HEK293 (cell line): ENCODE measurements around the gene PAX6.

ENCODE experiments used
- CTCF ChIA-PET: fragments of 350-600 bp; formaldehyde crosslinking; extraction: SDS; loops from one replicate; lab custom pipeline; 2021; ENCODE audit warnings: antibody characterized with exemption; lab: Yijun Ruan, JAX
- POLR2A ChIA-PET: fragments of 300-600 bp; formaldehyde crosslinking; extraction: SDS; loops from one replicate; lab custom pipeline; 2020; ENCODE audit warnings: antibody characterized with exemption, inconsistent platforms; lab: Yijun Ruan, JAX
- H3K27ac ChIP-seq: fragments of 200-500 bp; sonication (Bioruptor generic); 2 replicates; pipeline ENCODE4 v1.5.1; 2014; ENCODE audit warnings: low read depth, low read length, control low read depth, inconsistent platforms; ENCODE audit errors: extremely low read depth
- H3K36me3 ChIP-seq, 2 experiments: fragments of 200-500 bp in 1 of 2; sonication (Bioruptor generic) in 1 of 2; 1 replicate in 1 of 2; 2 replicates in 1 of 2; pipeline ENCODE4 v1.5.1; 2014 to 2017; ENCODE audit warnings: inconsistent platforms in 2 of 2, low read length in 2 of 2; ENCODE audit not compliant: control insufficient read depth in 2 of 2, insufficient read depth in 1 of 2
- H3K4me1 ChIP-seq: fragments of 200-500 bp; sonication (Bioruptor generic); 2 replicates; pipeline ENCODE4 v1.5.1; 2014; ENCODE audit warnings: mild to moderate bottlenecking, low read length, inconsistent platforms; ENCODE audit not compliant: control insufficient read depth, insufficient read depth
- H3K4me3 ChIP-seq: 2 replicates; pipeline ENCODE4 v1.5.1; 2011; ENCODE audit warnings: low read depth, mild to moderate bottlenecking, control low read depth, low read length, moderate library complexity
- H3K9me3 ChIP-seq: fragments of 200-500 bp; sonication (Bioruptor generic); 2 replicates; pipeline ENCODE4 v1.5.1; 2014; ENCODE audit warnings: low read depth, low read length, inconsistent platforms; ENCODE audit not compliant: control insufficient read depth, insufficient read depth
- BCL11B ChIP-seq: fragments of 450-650 bp; formaldehyde crosslinking; IDR thresholded peaks from 2 replicates; pipeline ENCODE4 v1.5.1; 2016; ENCODE audit warnings: low read depth, missing biosample characterization, missing genetic modification characterization
- SALL2 ChIP-seq: fragments of 450-650 bp; formaldehyde crosslinking; IDR thresholded peaks from 2 replicates; pipeline ENCODE4 v1.5.0; 2017; ENCODE audit warnings: missing biosample characterization, mild to moderate bottlenecking, missing genetic modification characterization, borderline replicate concordance
- SCRT2 ChIP-seq: fragments of 450-650 bp; formaldehyde crosslinking; IDR thresholded peaks from 2 replicates; pipeline ENCODE4 v1.5.1; 2016; ENCODE audit warnings: missing biosample characterization, missing genetic modification characterization
- TCF7L2 ChIP-seq: IDR thresholded peaks from 2 replicates; pipeline ENCODE4 v1.6.1; 2011; ENCODE audit warnings: low read depth, mild to moderate bottlenecking, inconsistent platforms, low read length, moderate library complexity, borderline replicate concordance
- ZBTB44 ChIP-seq: fragments of 450-650 bp; IDR thresholded peaks from 2 replicates; pipeline ENCODE4 v1.5.1; 2018; ENCODE audit warnings: missing biosample characterization, mild to moderate bottlenecking, missing genetic modification characterization
- ZFHX2 ChIP-seq: fragments of 450-650 bp; formaldehyde crosslinking; conservative IDR thresholded peaks from 2 replicates; pipeline ENCODE4 v1.5.1; 2016; ENCODE audit warnings: missing biosample characterization, missing genetic modification characterization
- ZNF155 ChIP-seq: fragments of 450-650 bp; formaldehyde crosslinking; IDR thresholded peaks from 2 replicates; pipeline ENCODE4 v1.5.1; 2016; ENCODE audit warnings: missing biosample characterization, missing genetic modification characterization
- ZNF157 ChIP-seq: fragments of 450-650 bp; formaldehyde crosslinking; IDR thresholded peaks from 2 replicates; pipeline ENCODE4 v1.5.1; 2016; ENCODE audit warnings: missing biosample characterization, missing genetic modification characterization
- ZNF175 ChIP-seq: fragments of 450-650 bp; formaldehyde crosslinking; IDR thresholded peaks from 2 replicates; pipeline ENCODE4 v1.5.1; 2016; ENCODE audit warnings: missing biosample characterization, missing genetic modification characterization
- ZNF2 ChIP-seq: fragments of 450-650 bp; formaldehyde crosslinking; IDR thresholded peaks from 2 replicates; pipeline ENCODE4 v1.5.1; 2016; ENCODE audit warnings: missing biosample characterization, missing genetic modification characterization
- ZNF311 ChIP-seq: fragments of 450-650 bp; formaldehyde crosslinking; IDR thresholded peaks from 2 replicates; pipeline ENCODE4 v1.5.1; 2017; ENCODE audit warnings: missing biosample characterization, missing genetic modification characterization, borderline replicate concordance
- ZNF660 ChIP-seq: fragments of 450-650 bp; IDR thresholded peaks from 2 replicates; pipeline ENCODE4 v1.5.1; 2018; ENCODE audit warnings: missing biosample characterization, mild to moderate bottlenecking, missing genetic modification characterization
- ZNF670 ChIP-seq: fragments of 450-650 bp; formaldehyde crosslinking; IDR thresholded peaks from 2 replicates; pipeline ENCODE4 v1.5.1; 2016; ENCODE audit warnings: missing biosample characterization, missing genetic modification characterization, low read depth
- ZNF776 ChIP-seq: fragments of 450-650 bp; formaldehyde crosslinking; IDR thresholded peaks from 2 replicates; pipeline ENCODE4 v1.5.0; 2017; ENCODE audit warnings: missing biosample characterization, missing genetic modification characterization, borderline replicate concordance
- ZNF830 ChIP-seq: fragments of 450-650 bp; IDR thresholded peaks from 2 replicates; pipeline ENCODE4 v1.5.0; 2018; ENCODE audit warnings: missing biosample characterization, missing genetic modification characterization, low read depth, mild to moderate bottlenecking, moderate library complexity
- ZNF843 ChIP-seq: fragments of 450-650 bp; formaldehyde crosslinking; IDR thresholded peaks from 2 replicates; pipeline ENCODE4 v1.5.1; 2016; ENCODE audit warnings: missing biosample characterization, missing genetic modification characterization
- ZSCAN5A ChIP-seq: fragments of 450-650 bp; formaldehyde crosslinking; IDR thresholded peaks from 2 replicates; pipeline ENCODE4 v1.5.1; 2016; ENCODE audit warnings: missing biosample characterization, missing genetic modification characterization

Gene PAX6

DNA sequence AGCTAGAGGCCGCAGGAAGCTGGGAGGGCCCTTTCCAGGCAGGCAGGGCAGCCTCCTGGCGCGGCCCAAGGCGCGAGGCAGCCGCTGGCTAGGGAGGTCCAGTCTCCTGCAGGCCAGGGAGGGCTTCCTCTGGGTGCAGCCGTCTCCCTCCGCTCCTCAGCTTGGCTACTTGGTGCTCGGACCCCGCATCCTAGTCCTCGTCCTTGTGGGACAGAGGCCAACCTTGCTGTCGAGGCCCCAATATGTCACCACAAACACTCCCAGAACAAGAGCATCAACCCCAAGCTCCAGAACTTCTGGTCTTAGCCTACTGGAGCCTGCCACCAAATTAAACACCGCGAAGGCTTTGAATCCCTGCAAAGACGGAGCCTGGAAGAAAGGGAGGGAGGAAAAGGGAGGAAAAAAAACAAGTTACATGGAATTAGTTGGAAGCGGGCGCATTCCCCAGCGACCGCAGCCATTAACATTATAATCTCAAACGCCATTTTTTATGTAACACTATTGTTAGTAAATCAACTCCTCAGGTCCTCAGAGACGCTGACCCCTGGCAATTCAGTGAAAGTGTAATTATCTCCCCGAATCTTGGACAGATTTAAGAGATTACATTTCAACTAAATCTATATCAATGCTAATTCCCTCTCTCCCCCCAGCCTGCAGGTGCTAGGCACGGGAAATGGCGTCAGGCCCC is 12.7 kb upstream of the PAX6 start:
- ChIA-PET CTCF (no interaction called here), POLR2A (no interaction called here)
- Histone ChIP-seq H3K9me3 (no peaks in the 10 kb centered on the region), H3K4me1 (no peaks in the 10 kb centered on the region), H3K4me3 (no peak overlapping the region), H3K27ac (no peak overlapping the region), H3K36me3 (no peaks in the 10 kb centered on the region)
- no peak for TF ChIP-seq SCRT2 (tag by site-specific recombination)
- TF ChIP-seq ZNF157 (tag by site-specific recombination): no peak
- no peak for TF ChIP-seq TCF7L2
- no peak for TF ChIP-seq BCL11B
- no peak for TF ChIP-seq ZNF843 (tag by site-specific recombination)

DNA sequence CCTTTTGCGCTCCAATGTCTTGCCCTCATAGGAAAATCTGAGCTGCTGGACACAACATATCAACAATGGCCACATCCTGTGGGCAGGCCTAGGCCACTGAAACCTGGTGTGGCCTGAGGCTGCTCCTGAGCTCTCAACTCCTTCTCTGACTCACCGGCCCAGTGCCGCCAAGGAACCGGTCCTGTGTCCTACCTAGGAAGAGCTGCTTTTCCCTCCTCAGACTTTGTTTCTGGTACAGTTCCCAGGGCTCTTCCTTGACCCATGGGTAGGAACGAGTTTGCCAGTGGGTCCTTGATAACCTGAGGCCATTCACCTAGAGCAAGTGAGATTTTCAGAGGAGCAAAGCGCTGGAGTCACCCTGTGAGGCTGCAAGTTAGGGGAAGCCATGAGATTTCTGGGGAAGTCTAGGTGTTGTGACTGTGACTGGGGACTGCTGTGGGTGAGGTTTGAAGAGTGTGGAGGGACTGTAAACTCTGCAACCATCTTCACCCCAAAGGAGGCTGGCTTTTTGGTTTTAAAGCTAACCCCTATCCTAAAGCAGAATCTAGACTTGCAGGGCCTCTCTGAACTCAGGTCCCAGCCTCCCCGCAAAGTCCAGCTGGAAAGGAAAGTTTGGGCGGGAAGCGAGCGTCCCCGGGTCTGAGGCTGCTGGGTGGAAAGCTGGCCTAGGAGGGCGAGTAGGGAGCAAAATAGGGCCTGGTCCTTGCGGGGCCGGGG is 12.0 kb upstream of the PAX6 start:
- no peaks in the 10 kb centered on the region for H3K9me3 ChIP-seq
- CTCF ChIA-PET: no interaction called here
- no peaks in the 10 kb centered on the region for H3K4me1 ChIP-seq
- POLR2A ChIA-PET: no interaction called here
- H3K27ac ChIP-seq: no peak overlapping the region
- no peak overlapping the region for H3K4me3 ChIP-seq
- no peaks in the 10 kb centered on the region for H3K36me3 ChIP-seq
- TF ChIP-seq ZFHX2 (no peak), ZNF660 (tag by site-specific recombination) (no peak), ZNF311 (tag by site-specific recombination) (no peak), ZBTB44 (no peak), ZSCAN5A (tag by site-specific recombination) (no peak), ZNF776 (tag by site-specific recombination) (no peak), ZNF670 (tag by site-specific recombination) (no peak), ZNF175 (tag by site-specific recombination) (no peak), SALL2 (tag by site-specific recombination) (no peak), ZNF155 (tag by site-specific recombination) (no peak), ZNF830 (no peak)

GRCh38 chr11:31822175-31822926 is 11.2 kb upstream of the PAX6 start:
- Histone ChIP-seq H3K36me3 (no peaks in the 10 kb centered on the region), H3K4me1 (no peaks in the 10 kb centered on the region), H3K9me3 (no peaks in the 10 kb centered on the region), H3K4me3 (no peak overlapping the region), H3K27ac (no peak overlapping the region)
- ChIA-PET POLR2A (no interaction called here), CTCF (interaction anchor here (1.7 kb wide), 1 partner anchor 136 kb away, joined by 4 read pairs; no protein-coding TSS in a partner anchor)
- TF ChIP-seq ZNF2 (tag by site-specific recombination) (no peak), SALL2 (tag by site-specific recombination) (no peak)
